SK-N-MC (cell line): Measurements from ENCODE around the gene UBAP1L.

Experiments
- DNase-seq: peaks from one replicate; pipeline ENCODE4 v3.0.0-alpha.2; 2011; ENCODE audit warnings: low read depth, low spot score
- H3K27ac ChIP-seq: fragments of 200-600 bp; sonication (generic); 2 replicates; pipeline ENCODE4 v1.5.1; 2016; ENCODE audit warnings: mixed run types
- H3K36me3 ChIP-seq: fragments of 200-600 bp; sonication (generic); 2 replicates; pipeline ENCODE4 v1.6.1; 2017; ENCODE audit warnings: antibody characterized with exemption, low read length, mixed read lengths; ENCODE audit not compliant: insufficient read depth
- H3K4me3 ChIP-seq: fragments of 200-600 bp; sonication (generic); 2 replicates; pipeline ENCODE4 v1.5.1; 2016
- H3K9ac ChIP-seq: fragments of 200-600 bp; sonication (generic); 2 replicates; pipeline ENCODE4 v1.8.0; 2017; ENCODE audit warnings: mixed run types, mixed read lengths; ENCODE audit not compliant: insufficient read length
- H3K9me3 ChIP-seq: fragments of 200-600 bp; sonication (generic); 2 replicates; pipeline ENCODE4 v1.6.1; 2017; ENCODE audit warnings: low read depth, mild to moderate bottlenecking, antibody characterized with exemption, low read length, moderate library complexity, mixed read lengths
- EZH2 ChIP-seq: fragments of 200-600 bp; sonication (generic); IDR thresholded peaks from one replicate; pipeline ENCODE4 v1.6.1; 2017; ENCODE audit warnings: antibody characterized with exemption
- FOXP2 ChIP-seq: optimal IDR thresholded peaks from 2 replicates; pipeline ENCODE3; 2011; ENCODE audit warnings: mild to moderate bottlenecking, moderate library complexity; ENCODE audit not compliant: insufficient read depth; ENCODE audit errors: extremely low read length, control extremely low read depth
- POLR2AphosphoS5 ChIP-seq: IDR thresholded peaks from 2 replicates; pipeline ENCODE4 v1.6.1; 2012; ENCODE audit warnings: mild to moderate bottlenecking, low read depth, low read length, borderline replicate concordance

The UBAP1L gene

GRCh38 chr15:65072617-65073016 is 42.4 kb downstream of the UBAP1L start:
- no peak overlapping the region for H3K27ac ChIP-seq
- no peaks in the 10 kb centered on the region for H3K36me3 ChIP-seq
- no peak overlapping the region for H3K4me3 ChIP-seq
- no peak overlapping the region for H3K9ac ChIP-seq
- no peaks in the 10 kb centered on the region for H3K9me3 ChIP-seq
- TF ChIP-seq EZH2: no peak
- TF ChIP-seq FOXP2: no peak
- no peak for TF ChIP-seq POLR2AphosphoS5
- no peak for DNase-seq

- H3K27ac ChIP-seq: no peak overlapping the region
- TF ChIP-seq FOXP2: no peak
- no peak for TF ChIP-seq POLR2AphosphoS5
- no peak for TF ChIP-seq EZH2
- no peaks in the 10 kb centered on the region for H3K36me3 ChIP-seq
- no peaks in the 10 kb centered on the region for H3K9me3 ChIP-seq
- DNase-seq: no peak
- no peak overlapping the region for H3K9ac ChIP-seq
- H3K4me3 ChIP-seq: no peak overlapping the region
Measured at GRCh38 chr15:65072027-65072426, 43.0 kb downstream of the UBAP1L start.

- Histone ChIP-seq H3K9ac (no peak overlapping the region), H3K4me3 (no peak overlapping the region), H3K9me3 (no peaks in the 10 kb centered on the region), H3K36me3 (no peaks in the 10 kb centered on the region), H3K27ac (no peak overlapping the region)
- DNase-seq: no peak
- TF ChIP-seq FOXP2: no peak
- no peak for TF ChIP-seq EZH2
- no peak for TF ChIP-seq POLR2AphosphoS5
Measured at GRCh38 chr15:65071381-65071811, 43.6 kb downstream of the UBAP1L start.

GRCh38 chr15:65069779-65070546 is 45.0 kb downstream of the UBAP1L start:
- H3K9me3 ChIP-seq: no peaks in the 10 kb centered on the region
- no peak overlapping the region for H3K27ac ChIP-seq
- DNase-seq: no peak
- no peaks in the 10 kb centered on the region for H3K36me3 ChIP-seq
- TF ChIP-seq EZH2 (no peak), FOXP2 (no peak), POLR2AphosphoS5 (no peak)
- no peak overlapping the region for H3K4me3 ChIP-seq
- H3K9ac ChIP-seq: no peak overlapping the region

- no peak overlapping the region for H3K9ac ChIP-seq
- no peak overlapping the region for H3K27ac ChIP-seq
- H3K9me3 ChIP-seq: no peaks in the 10 kb centered on the region
- TF ChIP-seq POLR2AphosphoS5: no peak
- no peak for TF ChIP-seq FOXP2
- no peak for TF ChIP-seq EZH2
- no peak overlapping the region for H3K4me3 ChIP-seq
- DNase-seq: no peak
- no peaks in the 10 kb centered on the region for H3K36me3 ChIP-seq
Measured at GRCh38 chr15:65069179-65069578, 45.8 kb downstream of the UBAP1L start.

- Histone ChIP-seq H3K4me3 (no peak overlapping the region), H3K9ac (no peak overlapping the region), H3K36me3 (no peaks in the 10 kb centered on the region), H3K9me3 (no peaks in the 10 kb centered on the region), H3K27ac (no peak overlapping the region)
- DNase-seq: no peak
- TF ChIP-seq EZH2: no peak
- TF ChIP-seq POLR2AphosphoS5: no peak
- TF ChIP-seq FOXP2: no peak
Measured at GRCh38 chr15:65068403-65068788, 46.6 kb downstream of the UBAP1L start.

GRCh38 chr15:65067645-65068402 is 47.2 kb downstream of the UBAP1L start, which contains the start of gene RASL12:
RASL12 (minus strand) TSS chr15:65067991; CDS start chr15:65067835, 156 bp downstream.
- no peak for TF ChIP-seq FOXP2
- DNase-seq: no peak
- H3K9ac ChIP-seq: no peak within 1 kb of the TSS
- H3K4me3 ChIP-seq: no peak within 1 kb of the TSS
- no peaks in the 10 kb centered on the region for H3K9me3 ChIP-seq
- no peaks in the 10 kb centered on the region for H3K36me3 ChIP-seq
- no peak within 1 kb of the TSS for H3K27ac ChIP-seq

- TF ChIP-seq FOXP2 (no peak), EZH2 (no peak), POLR2AphosphoS5 (no peak)
- Histone ChIP-seq H3K27ac (no peak overlapping the region), H3K36me3 (no peaks in the 10 kb centered on the region), H3K4me3 (no peak overlapping the region), H3K9me3 (no peaks in the 10 kb centered on the region), H3K9ac (no peak overlapping the region)
- DNase-seq: no peak
Measured at GRCh38 chr15:65067317-65067644, 47.7 kb downstream of the UBAP1L start.

- no peak for TF ChIP-seq POLR2AphosphoS5
- TF ChIP-seq EZH2: no peak
- no peak for TF ChIP-seq FOXP2
- Histone ChIP-seq H3K9ac (no peak overlapping the region), H3K9me3 (no peaks in the 10 kb centered on the region), H3K4me3 (no peak overlapping the region), H3K36me3 (no peaks in the 10 kb centered on the region), H3K27ac (no peak overlapping the region)
- DNase-seq: no peak
Measured at GRCh38 chr15:65066635-65067316, 48.2 kb downstream of the UBAP1L start.
